ENCODE results near the gene DNAJC15.

DNAJC15 gene

GRCh38 chr13:43021926-43022670 is 1.3 kb upstream of the DNAJC15 start:
- TF ChIP-seq TAF1 (IDR thresholded peaks at IDR 0.05; ENCODE audit: borderline replicate concordance, insufficient read depth, low read length), result no peak
- no peak for TF ChIP-seq FOXP2 (optimal IDR thresholded peaks at IDR 0.05; ENCODE audit: borderline replicate concordance, extremely low read depth, extremely low read length, insufficient read depth)
- no peak for TF ChIP-seq REST (IDR thresholded peaks at IDR 0.05; ENCODE audit: insufficient read depth in 1 of 2, low read depth in 2 of 2, low read length in 2 of 2)
- TF ChIP-seq SIN3A (IDR thresholded peaks at IDR 0.05; ENCODE audit: borderline replicate concordance, insufficient read depth, low read length), result no peak
- TF ChIP-seq POLR2AphosphoS5 (IDR thresholded peaks at IDR 0.05; ENCODE audit: low read depth, low read length), result no peak

- TF ChIP-seq POLR2AphosphoS5 (IDR thresholded peaks at IDR 0.05; ENCODE audit: low read depth, low read length), result no peak
Measured at GRCh38 chr13:43022934-43023288, 475 bp upstream of the DNAJC15 start.

GRCh38 chr13:43026262-43026661 is 2.9 kb downstream of the DNAJC15 start:
- TF ChIP-seq POLR2AphosphoS5 (IDR thresholded peaks at IDR 0.05; ENCODE audit: low read depth, low read length) (no peak), SIN3A (IDR thresholded peaks at IDR 0.05; ENCODE audit: borderline replicate concordance, insufficient read depth, low read length) (no peak), TAF1 (IDR thresholded peaks at IDR 0.05; ENCODE audit: borderline replicate concordance, insufficient read depth, low read length) (no peak), REST (IDR thresholded peaks at IDR 0.05; ENCODE audit: insufficient read depth in 1 of 2, low read depth in 2 of 2, low read length in 2 of 2) (no peak), FOXP2 (optimal IDR thresholded peaks at IDR 0.05; ENCODE audit: borderline replicate concordance, extremely low read depth, extremely low read length, insufficient read depth) (no peak)

- no peak for TF ChIP-seq SIN3A (IDR thresholded peaks at IDR 0.05; ENCODE audit: borderline replicate concordance, insufficient read depth, low read length)
- TF ChIP-seq REST (IDR thresholded peaks at IDR 0.05; ENCODE audit: insufficient read depth in 1 of 2, low read depth in 2 of 2, low read length in 2 of 2), result no peak
- no peak for TF ChIP-seq POLR2AphosphoS5 (IDR thresholded peaks at IDR 0.05; ENCODE audit: low read depth, low read length)
- TF ChIP-seq TAF1 (IDR thresholded peaks at IDR 0.05; ENCODE audit: borderline replicate concordance, insufficient read depth, low read length), result no peak
- no peak for TF ChIP-seq FOXP2 (optimal IDR thresholded peaks at IDR 0.05; ENCODE audit: borderline replicate concordance, extremely low read depth, extremely low read length, insufficient read depth)
Measured at GRCh38 chr13:43030548-43030947, 7.2 kb downstream of the DNAJC15 start.

GRCh38 chr13:43031881-43032280 is 8.5 kb downstream of the DNAJC15 start:
- no peak for TF ChIP-seq TAF1 (IDR thresholded peaks at IDR 0.05; ENCODE audit: borderline replicate concordance, insufficient read depth, low read length)
- no peak for TF ChIP-seq POLR2AphosphoS5 (IDR thresholded peaks at IDR 0.05; ENCODE audit: low read depth, low read length)
- no peak for TF ChIP-seq SIN3A (IDR thresholded peaks at IDR 0.05; ENCODE audit: borderline replicate concordance, insufficient read depth, low read length)

GRCh38 chr13:43033038-43033437 is 9.7 kb downstream of the DNAJC15 start:
- TF ChIP-seq SIN3A (IDR thresholded peaks at IDR 0.05; ENCODE audit: borderline replicate concordance, insufficient read depth, low read length) (no peak), POLR2AphosphoS5 (IDR thresholded peaks at IDR 0.05; ENCODE audit: low read depth, low read length) (no peak), TAF1 (IDR thresholded peaks at IDR 0.05; ENCODE audit: borderline replicate concordance, insufficient read depth, low read length) (no peak), REST (IDR thresholded peaks at IDR 0.05; ENCODE audit: insufficient read depth in 1 of 2, low read depth in 2 of 2, low read length in 2 of 2) (no peak), FOXP2 (optimal IDR thresholded peaks at IDR 0.05; ENCODE audit: borderline replicate concordance, extremely low read depth, extremely low read length, insufficient read depth) (no peak)
